Mucosa of descending colon (tissue), 3 donors: ENCODE data around the gene SMIM9. TPM values are rescaled to one million over a fixed set of nuclear protein-coding genes. Genes with fewer than 3 reads are reported as not detected.
"Not testable (repeated sequence)": the region's sequence is repeated elsewhere in the genome, so short reads cannot be mapped to it uniquely, and the experiment has no call there.

Experiments
- ATAC-seq: fragments of 200-7000 bp; cut with Tn5 transposase; one replicate; pipeline ENCODE4 v1.9.1; 2020; ENCODE audit warnings: mild to moderate bottlenecking, moderate library complexity
- DNase-seq, 3 donors: peaks; one replicate each; pipeline ENCODE4 v3.0.0-alpha.2; 2020
- H3K36me3 ChIP-seq: fragments of 200-600 bp; one replicate; pipeline ENCODE4 v1.8.0; 2021; ENCODE audit warnings: low read depth, mild to moderate bottlenecking
- H3K4me1 ChIP-seq: fragments of 200-600 bp; one replicate; pipeline ENCODE4 v1.8.0; 2021; ENCODE audit warnings: low read depth, mild to moderate bottlenecking
- H3K4me3 ChIP-seq: fragments of 200-600 bp; one replicate; pipeline ENCODE4 v1.8.0; 2021; ENCODE audit warnings: mild to moderate bottlenecking
- H3K9me3 ChIP-seq: fragments of 200-600 bp; one replicate; pipeline ENCODE4 v1.8.0; 2021; ENCODE audit warnings: mild to moderate bottlenecking
- intact Hi-C, 2 donors: fragments of 100-400 bp; cut with DNase I in 1 of 2; cut with micrococcal nuclease in 1 of 2; formaldehyde crosslinking; loops; one replicate each; pipeline versions ENCODE4 v1.11.0 to v1.11.1; 2022; cut with DNase I, micrococcal nuclease
- long read RNA-seq, 2 donors: library from polyadenylated mRNA; unstranded; transcript quantifications; one replicate each; pipeline ENCODE4 v2.0.0, GENCODE V29; 2019 to 2021
- total RNA-seq, 3 donors: library from RNA; stranded (reverse); fragmentation: NEBNext Ultra II Directional in 2 of 3; extraction: Animal tissue kit (Norgen Biotek cat#: 25700) in 2 of 3; gene quantifications; one replicate each; pipeline versions ENCODE4 v1.2.1 to v1.2.4, GENCODE V29; 2021 to 2023
- TF ChIP-seq, protein P1 (sequence below): fragments of 200-600 bp; IDR thresholded peaks from one replicate; pipeline ENCODE4 v1.8.0; 2022; ENCODE audit warnings: antibody characterized with exemption, mild to moderate bottlenecking
- donor health status: DM: no; HTN: no; CAD: no; lungs with moderate emphysema.
- donor health status: DM: no; HTN: no; CAD: no.
- donor health status: DM: no; HTN: yes; CAD: no.

Gene SMIM9
- total RNA-seq, result not detected
- long read RNA-seq, donor 1, result 0 reads
- long read RNA-seq, donor 2, result 0 reads

- TF ChIP-seq, protein P1, sequence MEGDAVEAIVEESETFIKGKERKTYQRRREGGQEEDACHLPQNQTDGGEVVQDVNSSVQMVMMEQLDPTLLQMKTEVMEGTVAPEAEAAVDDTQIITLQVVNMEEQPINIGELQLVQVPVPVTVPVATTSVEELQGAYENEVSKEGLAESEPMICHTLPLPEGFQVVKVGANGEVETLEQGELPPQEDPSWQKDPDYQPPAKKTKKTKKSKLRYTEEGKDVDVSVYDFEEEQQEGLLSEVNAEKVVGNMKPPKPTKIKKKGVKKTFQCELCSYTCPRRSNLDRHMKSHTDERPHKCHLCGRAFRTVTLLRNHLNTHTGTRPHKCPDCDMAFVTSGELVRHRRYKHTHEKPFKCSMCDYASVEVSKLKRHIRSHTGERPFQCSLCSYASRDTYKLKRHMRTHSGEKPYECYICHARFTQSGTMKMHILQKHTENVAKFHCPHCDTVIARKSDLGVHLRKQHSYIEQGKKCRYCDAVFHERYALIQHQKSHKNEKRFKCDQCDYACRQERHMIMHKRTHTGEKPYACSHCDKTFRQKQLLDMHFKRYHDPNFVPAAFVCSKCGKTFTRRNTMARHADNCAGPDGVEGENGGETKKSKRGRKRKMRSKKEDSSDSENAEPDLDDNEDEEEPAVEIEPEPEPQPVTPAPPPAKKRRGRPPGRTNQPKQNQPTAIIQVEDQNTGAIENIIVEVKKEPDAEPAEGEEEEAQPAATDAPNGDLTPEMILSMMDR, result no peak
- no peaks in the 10 kb centered on the region for H3K9me3 ChIP-seq
- no peaks in the 10 kb centered on the region for H3K36me3 ChIP-seq
- intact Hi-C loops, result no loop called here
- H3K4me1 ChIP-seq, result no peaks in the 10 kb centered on the region
- ATAC-seq, result no peak
- no peak for DNase-seq
- H3K4me3 ChIP-seq, result no peak within 1 kb of the TSS
These were observed at the start of gene SMIM9 for GRCh38 chrX:154834562-154834961. Gene SMIM9 (minus strand): TSS chrX:154834662. CDS start chrX:154830856, 3,806 bp downstream.

DNA sequence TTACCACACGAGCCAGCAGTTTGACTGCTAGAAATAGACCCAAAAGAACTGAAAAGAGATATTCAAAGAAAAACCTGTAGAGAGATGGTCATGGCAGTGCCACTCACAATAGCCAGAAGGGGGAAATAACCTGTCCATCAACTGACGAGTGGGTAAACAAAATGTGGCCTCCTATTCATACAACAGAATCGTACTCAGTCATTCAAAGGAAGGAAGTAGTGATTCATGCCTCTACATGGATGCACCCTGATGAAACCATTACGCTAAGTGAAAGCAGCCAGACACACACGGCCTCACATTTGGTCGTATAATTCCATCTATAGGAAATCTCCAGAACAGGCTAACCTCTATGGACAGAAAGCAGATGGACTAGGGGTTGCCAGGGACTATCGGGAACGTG lies 49.6 kb upstream of the SMIM9 start:
- H3K36me3 ChIP-seq, intact Hi-C loops, H3K9me3 ChIP-seq, ATAC-seq, H3K4me1 ChIP-seq, DNase-seq, H3K4me3 ChIP-seq: not testable (repeated sequence)

GRCh38 chrX:154873329-154873728 lies 38.9 kb upstream of the SMIM9 start:
- TF ChIP-seq, protein P1, result no peak
- H3K36me3 ChIP-seq, result no peaks in the 10 kb centered on the region
- intact Hi-C loops, result no loop called here

DNA sequence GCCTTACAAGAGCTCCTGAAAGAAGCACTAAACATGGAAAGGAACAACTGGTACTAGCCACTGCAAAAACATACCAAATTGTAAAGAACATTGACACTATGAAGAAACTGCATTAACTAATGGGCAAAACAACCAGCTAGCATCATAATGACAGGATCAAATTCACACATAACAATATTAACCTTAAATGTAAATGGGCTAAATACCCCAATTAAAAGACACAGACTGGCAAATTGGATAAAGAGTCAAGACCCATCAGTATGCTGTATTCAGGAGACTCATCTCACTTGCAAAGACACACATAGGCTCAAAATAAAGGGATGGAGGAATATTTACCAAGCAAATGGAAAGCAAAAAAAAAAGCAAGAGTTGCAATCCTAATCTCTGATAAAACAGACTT lies 34.1 kb upstream of the SMIM9 start:
- intact Hi-C loops, H3K4me3 ChIP-seq, ATAC-seq, H3K36me3 ChIP-seq, H3K9me3 ChIP-seq, H3K4me1 ChIP-seq, DNase-seq: not testable (repeated sequence)

More at GRCh38 chrX:154873329-154873728, 38.9 kb upstream of the SMIM9 start:
- H3K4me3 ChIP-seq, result no peak overlapping the region
- H3K9me3 ChIP-seq, result no peaks in the 10 kb centered on the region
- DNase-seq, result no peak
- no peaks in the 10 kb centered on the region for H3K4me1 ChIP-seq
- no peak for ATAC-seq

GRCh38 chrX:154855256-154855655 lies 20.8 kb upstream of the SMIM9 start:
- no peak for ATAC-seq
- TF ChIP-seq, protein P1, result no peak
- Histone ChIP-seq H3K9me3 (no peaks in the 10 kb centered on the region), H3K4me1 (no peaks in the 10 kb centered on the region), H3K4me3 (no peak overlapping the region), H3K36me3 (no peaks in the 10 kb centered on the region)
- intact Hi-C loops, result no loop called here
- DNase-seq, result no peak

GRCh38 chrX:154850957-154851611 lies 16.6 kb upstream of the SMIM9 start:
- intact Hi-C loops, result no loop called here

More at GRCh38 chrX:154850957-154851611, 16.6 kb upstream of the SMIM9 start:
- TF ChIP-seq, protein P1, result no peak
- ATAC-seq, result no peak
- H3K4me3 ChIP-seq, result no peak overlapping the region
- H3K36me3 ChIP-seq, result no peaks in the 10 kb centered on the region
- no peak for DNase-seq
- H3K4me1 ChIP-seq, result no peaks in the 10 kb centered on the region
- no peaks in the 10 kb centered on the region for H3K9me3 ChIP-seq
